HK-2 (cell line): ENCODE measurements around the gene CACNA1D.

Experiments
- DNase-seq: peaks from one replicate; pipeline ENCODE4 v3.0.0-alpha.2; 2018; ENCODE audit not compliant: unreplicated experiment

Gene CACNA1D

GRCh38 chr3:53748512-53749271 is 254.3 kb downstream of the CACNA1D start:
- DNase-seq: no peak

GRCh38 chr3:53749448-53749847 is 255.0 kb downstream of the CACNA1D start:
- DNase-seq: no peak

GRCh38 chr3:53750253-53751210 is 256.1 kb downstream of the CACNA1D start:
- no peak for DNase-seq

GRCh38 chr3:53753518-53754183 is 259.2 kb downstream of the CACNA1D start:
- no peak for DNase-seq

- no peak for DNase-seq
Observed at GRCh38 chr3:53754325-53754724, 259.9 kb downstream of the CACNA1D start.

GRCh38 chr3:53758846-53759245 is 264.4 kb downstream of the CACNA1D start:
- DNase-seq: no peak

GRCh38 chr3:53763353-53763752 is 268.9 kb downstream of the CACNA1D start:
- DNase-seq: no peak

GRCh38 chr3:53764026-53764775 is 269.8 kb downstream of the CACNA1D start:
- no peak for DNase-seq

GRCh38 chr3:53765753-53766152 is 271.3 kb downstream of the CACNA1D start:
- no peak for DNase-seq

- DNase-seq: no peak
Observed at GRCh38 chr3:53766706-53767105, 272.3 kb downstream of the CACNA1D start.

GRCh38 chr3:53768478-53769459 is 274.4 kb downstream of the CACNA1D start:
- no peak for DNase-seq

- DNase-seq: no peak
Observed at GRCh38 chr3:53772562-53772961, 278.2 kb downstream of the CACNA1D start.

GRCh38 chr3:53773021-53773436 is 278.6 kb downstream of the CACNA1D start:
- no peak for DNase-seq

GRCh38 chr3:53773611-53774368 is 279.4 kb downstream of the CACNA1D start:
- DNase-seq: no peak

GRCh38 chr3:53774414-53774813 is 280.0 kb downstream of the CACNA1D start:
- no peak for DNase-seq

GRCh38 chr3:53775018-53775417 is 280.6 kb downstream of the CACNA1D start:
- no peak for DNase-seq

- no peak for DNase-seq
Observed at GRCh38 chr3:53775834-53776251, 281.4 kb downstream of the CACNA1D start.

GRCh38 chr3:53776494-53777101 is 282.2 kb downstream of the CACNA1D start:
- no peak for DNase-seq

GRCh38 chr3:53777468-53777867 is 283.1 kb downstream of the CACNA1D start:
- no peak for DNase-seq
